Measurements from ENCODE around the gene MSI2.
"Not testable (repeated sequence)": the region's sequence is repeated elsewhere in the genome, so short reads cannot be mapped to it uniquely, and the experiment has no call there.

Gene MSI2

GRCh38 chr17:57289130-57289529 is 32.8 kb downstream of the MSI2 start:
- peak in 2 of 56 donors; percentile 17 to 31 for DNase-seq

- DNase-seq: peak in 1 of 56 donors; percentile 31
These were observed 33.3 kb downstream of the MSI2 start for GRCh38 chr17:57289613-57290012.

- DNase-seq: no peak
These were observed 34.7 kb downstream of the MSI2 start for GRCh38 chr17:57290981-57291380.

- no peak for DNase-seq
These were observed 35.8 kb downstream of the MSI2 start for GRCh38 chr17:57292091-57292490.

GRCh38 chr17:57293077-57293476 is 36.8 kb downstream of the MSI2 start:
- no peak for DNase-seq

GRCh38 chr17:57294101-57294500 is 37.8 kb downstream of the MSI2 start:
- DNase-seq: no peak

GRCh38 chr17:57294629-57295501 is 38.5 kb downstream of the MSI2 start:
- peak in 2 of 56 donors; percentile 28 to 46 for DNase-seq

- no peak for DNase-seq
These were observed 39.3 kb downstream of the MSI2 start for GRCh38 chr17:57295526-57296023.

- no peak for DNase-seq
These were observed 39.9 kb downstream of the MSI2 start for GRCh38 chr17:57296231-57296630.

- no peak for DNase-seq
These were observed 42.9 kb downstream of the MSI2 start for GRCh38 chr17:57299176-57299575.

- DNase-seq: not testable (repeated sequence)
These were observed 44.3 kb downstream of the MSI2 start for GRCh38 chr17:57300592-57300991.

GRCh38 chr17:57302690-57303465 is 46.6 kb downstream of the MSI2 start:
- DNase-seq: no peak

- no peak for DNase-seq
These were observed 48.9 kb downstream of the MSI2 start for GRCh38 chr17:57305144-57305728.

- DNase-seq: no peak
These were observed 49.7 kb downstream of the MSI2 start for GRCh38 chr17:57305908-57306504.

GRCh38 chr17:57308543-57309186 is 52.3 kb downstream of the MSI2 start:
- no peak for DNase-seq

- DNase-seq: no peak
These were observed 53.2 kb downstream of the MSI2 start for GRCh38 chr17:57309479-57309878.

GRCh38 chr17:57311281-57312216 is 55.2 kb downstream of the MSI2 start:
- no peak for DNase-seq

GRCh38 chr17:57312242-57312641 is 55.9 kb downstream of the MSI2 start:
- no peak for DNase-seq

GRCh38 chr17:57313097-57313835 is 56.9 kb downstream of the MSI2 start:
- DNase-seq: no peak

All from nucleus accumbens (tissue), 56 donors.